GM18858 (cell line): ENCODE measurements around the gene CACNA1I.

Experiments used
- ATAC-seq: cut with Tn5 transposase; IDR thresholded peaks from one replicate; pipeline ENCODE4 v1.9.1; 2021; ENCODE audit not compliant: unreplicated experiment

The CACNA1I gene

GRCh38 chr22:39621826-39622225, 51.3 kb downstream of the CACNA1I start:
- no peak for ATAC-seq

- ATAC-seq = no peak
Observed at GRCh38 chr22:39622881-39623367, 52.4 kb downstream of the CACNA1I start.

- no peak for ATAC-seq
Observed at GRCh38 chr22:39623603-39624500, 53.3 kb downstream of the CACNA1I start.

- ATAC-seq = no peak
Observed at GRCh38 chr22:39624501-39624821, 53.9 kb downstream of the CACNA1I start.

- no peak for ATAC-seq
Observed at GRCh38 chr22:39625569-39626537, 55.3 kb downstream of the CACNA1I start.

GRCh38 chr22:39627208-39627607, 56.7 kb downstream of the CACNA1I start:
- no peak for ATAC-seq

GRCh38 chr22:39627865-39628562, 57.5 kb downstream of the CACNA1I start:
- no peak for ATAC-seq

- ATAC-seq = no peak
Observed at GRCh38 chr22:39628563-39629080, 58.1 kb downstream of the CACNA1I start.

GRCh38 chr22:39629851-39630250, 59.3 kb downstream of the CACNA1I start:
- no peak for ATAC-seq

- ATAC-seq = no peak
Observed at GRCh38 chr22:39630721-39631120, 60.2 kb downstream of the CACNA1I start.

GRCh38 chr22:39631381-39632286, 61.1 kb downstream of the CACNA1I start:
- ATAC-seq = no peak

GRCh38 chr22:39634530-39635405, 64.2 kb downstream of the CACNA1I start:
- no peak for ATAC-seq

- ATAC-seq = no peak
Observed at GRCh38 chr22:39635719-39636118, 65.2 kb downstream of the CACNA1I start.

GRCh38 chr22:39638958-39639357, 68.4 kb downstream of the CACNA1I start:
- no peak for ATAC-seq

- ATAC-seq = no peak
Observed at GRCh38 chr22:39641660-39642310, 71.2 kb downstream of the CACNA1I start.

GRCh38 chr22:39643311-39644083, 72.9 kb downstream of the CACNA1I start:
- no peak for ATAC-seq

- ATAC-seq = no peak
Observed at GRCh38 chr22:39645532-39645931, 75.0 kb downstream of the CACNA1I start.
